Large intestine (tissue), 3 donors: ENCODE data around the gene PAGE4. TPM values are rescaled to one million over a fixed set of nuclear protein-coding genes. Genes with fewer than 3 reads are reported as not detected.

Source experiments
- DNase-seq, 2 donors: peaks; one replicate each; pipeline versions ENCODE4 v3.0.0 to v3.0.0-alpha.2; 2013
- H3K27ac ChIP-seq: one replicate; pipeline ENCODE4 v1.5.1; 2013; ENCODE audit warnings: low read length
- H3K27me3 ChIP-seq: 2 replicates; pipeline ENCODE4 v1.6.1; 2013; ENCODE audit warnings: low read length; ENCODE audit not compliant: control insufficient read depth, insufficient read depth
- H3K36me3 ChIP-seq: 2 replicates; pipeline ENCODE4 v1.6.1; 2013; ENCODE audit warnings: low read length; ENCODE audit not compliant: control insufficient read depth, insufficient read depth
- H3K4me1 ChIP-seq: one replicate; pipeline ENCODE4 v1.6.1; 2013; ENCODE audit warnings: low read length; ENCODE audit not compliant: control insufficient read depth, insufficient read depth
- H3K4me3 ChIP-seq: one replicate; pipeline ENCODE4 v1.5.1; 2013; ENCODE audit warnings: low read length
- H3K9me3 ChIP-seq: one replicate; pipeline ENCODE4 v1.6.1; 2013; ENCODE audit warnings: mild to moderate bottlenecking, low read depth, low read length, moderate library complexity; ENCODE audit not compliant: control insufficient read depth
- WGBS: methylation state at CpG from one replicate; pipeline ENCODE4 v1.1.5; 2013; ENCODE audit warnings: low lambda C conversion rate; ENCODE audit not compliant: insufficient coverage; 5-methylcytosine and 5-hydroxymethylcytosine counted together
- polyA plus RNA-seq: library from polyadenylated mRNA; unstranded; fragments of 120-200 nt; gene quantifications from one replicate; pipeline ENCODE4 v1.2.1, GENCODE V29; 2013

PAGE4 gene
- polyA plus RNA-seq, 1 donor: not detected

GRCh38 chrX:49862093-49862492 is 33.0 kb downstream of the PAGE4 start:
- Histone ChIP-seq H3K36me3 (no peaks in the 10 kb centered on the region), H3K27ac (no peak overlapping the region), H3K27me3 (no peaks in the 10 kb centered on the region), H3K4me1 (peaks cover 2% of the 10 kb centered on the region), H3K9me3 (no peaks in the 10 kb centered on the region), H3K4me3 (no peak overlapping the region)
- no peak for DNase-seq

DNA sequence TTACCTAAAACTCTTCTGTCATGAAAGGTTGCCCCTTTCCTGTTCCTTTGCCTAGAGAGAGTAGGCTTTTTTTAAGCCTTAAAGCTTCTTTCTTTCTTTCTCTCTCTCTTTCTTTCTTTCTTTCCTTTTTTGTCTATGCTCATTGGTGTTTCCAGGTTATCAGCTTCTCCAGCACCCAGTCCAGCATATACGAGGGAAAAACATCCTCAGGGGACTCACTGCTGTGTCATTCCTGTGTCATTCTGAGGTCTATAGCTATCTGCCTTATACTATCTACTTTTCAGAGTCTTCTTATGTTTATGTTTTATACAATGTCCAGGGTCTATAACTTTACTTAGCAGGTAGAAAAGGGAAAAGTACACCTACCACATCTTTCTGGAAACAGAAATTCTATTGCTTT is 39.6 kb downstream of the PAGE4 start:
- H3K4me1 ChIP-seq: no peaks in the 10 kb centered on the region
- DNase-seq: no peak
- WGBS: no CpG with 5 or more reads among the region's 1 CpG
- no peaks in the 10 kb centered on the region for H3K36me3 ChIP-seq
- H3K9me3 ChIP-seq: no peaks in the 10 kb centered on the region
- H3K27me3 ChIP-seq: no peaks in the 10 kb centered on the region
- H3K27ac ChIP-seq: no peak overlapping the region
- no peak overlapping the region for H3K4me3 ChIP-seq

- WGBS: no CpG with 5 or more reads among the region's 3 CpGs
- peak; percentile 12 to 46 for DNase-seq
- H3K4me1 ChIP-seq: peaks cover 14% of the 10 kb centered on the region
Observed at GRCh38 chrX:49876750-49877149, 47.6 kb downstream of the PAGE4 start.

GRCh38 chrX:49877397-49878101 is 48.4 kb downstream of the PAGE4 start:
- no peaks in the 10 kb centered on the region for H3K9me3 ChIP-seq
- no peaks in the 10 kb centered on the region for H3K36me3 ChIP-seq
- H3K4me1 ChIP-seq: peaks cover 14% of the 10 kb centered on the region
- H3K4me3 ChIP-seq: no peak overlapping the region
- H3K27me3 ChIP-seq: no peaks in the 10 kb centered on the region
- H3K27ac ChIP-seq: peak overlapping the region; percentile 63
- peak; percentile 7 to 34 for DNase-seq
- WGBS: no CpG with 5 or more reads among the region's 5 CpGs

More at GRCh38 chrX:49876750-49877149, 47.6 kb downstream of the PAGE4 start:
- no peaks in the 10 kb centered on the region for H3K36me3 ChIP-seq
- H3K27me3 ChIP-seq: no peaks in the 10 kb centered on the region
- peak overlapping the region; percentile 29 for H3K27ac ChIP-seq
- H3K9me3 ChIP-seq: no peaks in the 10 kb centered on the region
- H3K4me3 ChIP-seq: no peak overlapping the region

GRCh38 chrX:49878128-49878833 is 49.2 kb downstream of the PAGE4 start:
- Histone ChIP-seq H3K27me3 (no peaks in the 10 kb centered on the region), H3K27ac (peak overlapping the region; percentile 63), H3K4me1 (peaks cover 14% of the 10 kb centered on the region), H3K4me3 (peak overlapping the region; percentile 62), H3K36me3 (no peaks in the 10 kb centered on the region), H3K9me3 (no peaks in the 10 kb centered on the region)
- WGBS: no CpG with 5 or more reads among the region's 28 CpGs
- DNase-seq: peak; percentile 4 to 12

- no peaks in the 10 kb centered on the region for H3K27me3 ChIP-seq
- WGBS: no CpG with 5 or more reads among the region's 60 CpGs
- peak within 1 kb of the TSS; percentile 62 for H3K4me3 ChIP-seq
- H3K9me3 ChIP-seq: no peaks in the 10 kb centered on the region
- peak; percentile 76 to 83 for DNase-seq
- H3K36me3 ChIP-seq: no peaks in the 10 kb centered on the region
- H3K4me1 ChIP-seq: peaks cover 14% of the 10 kb centered on the region
- H3K27ac ChIP-seq: peak within 1 kb of the TSS; percentile 63
Observed at GRCh38 chrX:49878834-49879655, 49.9 kb downstream of the PAGE4 start, which contains the start of gene USP27X. Gene USP27X (plus strand): TSS chrX:49879484. CDS start chrX:49880308, 824 bp downstream.

DNA sequence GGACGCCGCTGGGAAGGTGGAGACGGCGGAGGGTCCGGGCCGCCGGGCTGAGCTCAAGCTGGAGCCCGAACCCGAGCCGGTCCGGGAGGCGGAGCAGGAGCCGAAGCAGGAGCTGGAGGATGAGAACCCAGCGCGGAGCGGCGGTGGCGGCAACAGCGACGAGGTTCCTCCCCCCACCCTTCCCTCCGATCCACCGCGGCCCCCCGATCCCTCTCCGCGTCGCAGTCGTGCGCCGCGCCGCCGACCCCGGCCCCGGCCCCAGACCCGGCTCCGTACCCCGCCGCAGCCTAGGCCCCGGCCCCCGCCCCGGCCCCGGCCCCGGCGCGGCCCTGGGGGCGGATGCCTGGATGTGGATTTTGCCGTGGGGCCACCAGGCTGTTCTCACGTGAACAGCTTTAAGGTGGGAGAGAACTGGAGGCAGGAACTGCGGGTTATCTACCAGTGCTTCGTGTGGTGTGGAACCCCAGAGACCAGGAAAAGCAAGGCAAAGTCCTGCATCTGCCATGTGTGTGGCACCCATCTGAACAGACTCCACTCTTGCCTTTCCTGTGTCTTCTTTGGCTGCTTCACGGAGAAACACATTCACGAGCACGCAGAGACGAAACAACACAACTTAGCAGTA is 50.7 kb downstream of the PAGE4 start:
- no peaks in the 10 kb centered on the region for H3K9me3 ChIP-seq
- H3K27ac ChIP-seq: peak overlapping the region; percentile 63
- WGBS: no CpG with 5 or more reads among the region's 55 CpGs
- H3K4me1 ChIP-seq: peaks cover 19% of the 10 kb centered on the region
- no peaks in the 10 kb centered on the region for H3K27me3 ChIP-seq
- no peaks in the 10 kb centered on the region for H3K36me3 ChIP-seq
- peak overlapping the region; percentile 62 for H3K4me3 ChIP-seq
- peak in 1 of 2 donors; percentile 48 for DNase-seq

- no CpG with 5 or more reads among the region's 12 CpGs for WGBS
- H3K4me3 ChIP-seq: no peak overlapping the region
Observed at GRCh38 chrX:49880668-49881067, 51.6 kb downstream of the PAGE4 start.

More at GRCh38 chrX:49880668-49881067, 51.6 kb downstream of the PAGE4 start:
- H3K27me3 ChIP-seq: no peaks in the 10 kb centered on the region
- H3K9me3 ChIP-seq: no peaks in the 10 kb centered on the region
- H3K27ac ChIP-seq: no peak overlapping the region
- H3K4me1 ChIP-seq: peaks cover 19% of the 10 kb centered on the region
- DNase-seq: no peak
- no peaks in the 10 kb centered on the region for H3K36me3 ChIP-seq
